Measurements from ENCODE around the gene SLX9. TPM values are rescaled to one million over a fixed set of nuclear protein-coding genes. Genes with fewer than 3 reads are reported as not detected.
A peak's percentile ranks its signal among the peaks of the same experiment; 100 is the strongest.
"Not testable (repeated sequence)": the region's sequence is repeated elsewhere in the genome, so short reads cannot be mapped to it uniquely, and the experiment has no call there.

SLX9 gene
- total RNA-seq, 1 experiment from 2014 or later = 35.0 TPM

- no peaks in the 10 kb centered on the region for H3K36me3 ChIP-seq (replicated peaks; ENCODE audit: control insufficient read depth, insufficient read depth, low read length)
- DNase-seq = no peak
- no peaks in the 10 kb centered on the region; the same call in 1 of the 2 replicates for H3K27me3 ChIP-seq (ENCODE audit: control insufficient read depth, insufficient read depth, low read length)
- no peak overlapping the region for H3K4me3 ChIP-seq (ENCODE audit: insufficient read depth, low read depth, low read length)
Observed at GRCh38 chr21:44907966-44908895, 31.6 kb upstream of the SLX9 start.

- Histone ChIP-seq H3K4me3 (ENCODE audit: insufficient read depth, low read depth, low read length) (no peak overlapping the region), H3K27me3 (ENCODE audit: control insufficient read depth, insufficient read depth, low read length) (no peaks in the 10 kb centered on the region; the same call in 1 of the 2 replicates), H3K36me3 (replicated peaks; ENCODE audit: control insufficient read depth, insufficient read depth, low read length) (no peaks in the 10 kb centered on the region)
- DNase-seq = no peak
Observed at GRCh38 chr21:44908908-44909307, 30.9 kb upstream of the SLX9 start.

GRCh38 chr21:44909719-44910118 is 30.1 kb upstream of the SLX9 start:
- H3K36me3 ChIP-seq (replicated peaks; ENCODE audit: control insufficient read depth, insufficient read depth, low read length) = no peaks in the 10 kb centered on the region
- no peaks in the 10 kb centered on the region; the same call in 1 of the 2 replicates for H3K27me3 ChIP-seq (ENCODE audit: control insufficient read depth, insufficient read depth, low read length)
- no peak overlapping the region for H3K4me3 ChIP-seq (ENCODE audit: insufficient read depth, low read depth, low read length)
- no peak for DNase-seq

- H3K4me3 ChIP-seq (ENCODE audit: insufficient read depth, low read depth, low read length) = no peak overlapping the region
- no peak for DNase-seq
- H3K36me3 ChIP-seq (replicated peaks; ENCODE audit: control insufficient read depth, insufficient read depth, low read length) = no peaks in the 10 kb centered on the region
- H3K27me3 ChIP-seq (ENCODE audit: control insufficient read depth, insufficient read depth, low read length) = no peaks in the 10 kb centered on the region; the same call in 1 of the 2 replicates
Observed at GRCh38 chr21:44910229-44911067, 29.4 kb upstream of the SLX9 start.

GRCh38 chr21:44911068-44911383 is 28.8 kb upstream of the SLX9 start:
- Histone ChIP-seq H3K4me3 (ENCODE audit: insufficient read depth, low read depth, low read length) (no peak overlapping the region), H3K27me3 (ENCODE audit: control insufficient read depth, insufficient read depth, low read length) (no peaks in the 10 kb centered on the region; the same call in 1 of the 2 replicates), H3K36me3 (replicated peaks; ENCODE audit: control insufficient read depth, insufficient read depth, low read length) (no peaks in the 10 kb centered on the region)
- DNase-seq = no peak

GRCh38 chr21:44911384-44912157 is 28.3 kb upstream of the SLX9 start:
- Histone ChIP-seq H3K27me3 (ENCODE audit: control insufficient read depth, insufficient read depth, low read length) (no peaks in the 10 kb centered on the region; the same call in 1 of the 2 replicates), H3K4me3 (ENCODE audit: insufficient read depth, low read depth, low read length) (no peak overlapping the region), H3K36me3 (replicated peaks; ENCODE audit: control insufficient read depth, insufficient read depth, low read length) (no peaks in the 10 kb centered on the region)
- DNase-seq = peak; percentile 81

GRCh38 chr21:44912158-44912473 is 27.7 kb upstream of the SLX9 start:
- no peak for DNase-seq
- no peaks in the 10 kb centered on the region for H3K36me3 ChIP-seq (replicated peaks; ENCODE audit: control insufficient read depth, insufficient read depth, low read length)
- peaks cover 2% of the 10 kb centered on the region; the same call in 1 of the 2 replicates for H3K27me3 ChIP-seq (ENCODE audit: control insufficient read depth, insufficient read depth, low read length)
- H3K4me3 ChIP-seq (ENCODE audit: insufficient read depth, low read depth, low read length) = no peak overlapping the region

- not testable (repeated sequence) for H3K36me3 ChIP-seq (replicated peaks; ENCODE audit: control insufficient read depth, insufficient read depth, low read length); H3K4me3 ChIP-seq (ENCODE audit: insufficient read depth, low read depth, low read length); H3K27me3 ChIP-seq (ENCODE audit: control insufficient read depth, insufficient read depth, low read length); DNase-seq
Observed at GRCh38 chr21:44912506-44913412, 27.1 kb upstream of the SLX9 start.

GRCh38 chr21:44913425-44914175 is 26.2 kb upstream of the SLX9 start:
- Histone ChIP-seq H3K27me3 (ENCODE audit: control insufficient read depth, insufficient read depth, low read length) (peaks cover 15% of the 10 kb centered on the region), H3K36me3 (replicated peaks; ENCODE audit: control insufficient read depth, insufficient read depth, low read length) (no peaks in the 10 kb centered on the region), H3K4me3 (ENCODE audit: insufficient read depth, low read depth, low read length) (no peak overlapping the region)
- DNase-seq = no peak

GRCh38 chr21:44914176-44914874 is 25.5 kb upstream of the SLX9 start:
- peaks cover 19% of the 10 kb centered on the region for H3K27me3 ChIP-seq (ENCODE audit: control insufficient read depth, insufficient read depth, low read length)
- no peaks in the 10 kb centered on the region for H3K36me3 ChIP-seq (replicated peaks; ENCODE audit: control insufficient read depth, insufficient read depth, low read length)
- no peak overlapping the region for H3K4me3 ChIP-seq (ENCODE audit: insufficient read depth, low read depth, low read length)
- no peak for DNase-seq

- no peaks in the 10 kb centered on the region for H3K36me3 ChIP-seq (replicated peaks; ENCODE audit: control insufficient read depth, insufficient read depth, low read length)
- no peak overlapping the region for H3K4me3 ChIP-seq (ENCODE audit: insufficient read depth, low read depth, low read length)
- peaks cover 43% of the 10 kb centered on the region for H3K27me3 ChIP-seq (ENCODE audit: control insufficient read depth, insufficient read depth, low read length)
- no peak for DNase-seq
Observed at GRCh38 chr21:44916965-44917364, 22.9 kb upstream of the SLX9 start.

- Histone ChIP-seq H3K36me3 (replicated peaks; ENCODE audit: control insufficient read depth, insufficient read depth, low read length) (no peaks in the 10 kb centered on the region), H3K27me3 (ENCODE audit: control insufficient read depth, insufficient read depth, low read length) (peaks cover 49% of the 10 kb centered on the region), H3K4me3 (ENCODE audit: insufficient read depth, low read depth, low read length) (no peak overlapping the region)
- no peak for DNase-seq
Observed at GRCh38 chr21:44917446-44918106, 22.3 kb upstream of the SLX9 start.

Measured in H7 (cell line).